ENCODE data around the gene LSP1.

GRCh38 chr11:1928891-1929541 is 76.1 kb downstream of the LSP1 start:
- TF ChIP-seq EZH2 (IDR thresholded peaks at IDR 0.05; ENCODE audit: low read length, missing control alignments) (no peak), CTCF (conservative IDR thresholded peaks at IDR 0.05 in 1 of 2, IDR thresholded peaks at IDR 0.05 in 1 of 2; ENCODE audit: low read depth in 1 of 2, low read length in 2 of 2) (no peak)

Measured in fibroblast of lung (primary cell).